Measurements from ENCODE around the gene AUNIP.

- TF ChIP-seq CTCF (IDR thresholded peaks at IDR 0.05; ENCODE audit: low read length) = no peak
- TF ChIP-seq EZH2 (IDR thresholded peaks at IDR 0.05; ENCODE audit: borderline replicate concordance, low read length) = no peak
Observed at GRCh38 chr1:25800703-25801377, 58.4 kb downstream of the AUNIP start.
